Keratinocyte (primary cell): ENCODE data around the gene RPS25. TPM values are rescaled to one million over a fixed set of nuclear protein-coding genes. Genes with fewer than 3 reads are reported as not detected.

ENCODE experiments used
- DNase-seq: peaks from one replicate; pipeline ENCODE4 v3.0.0-alpha.2; 2011; ENCODE audit warnings: low read depth, missing footprints, low spot score
- FAIRE-seq: peaks from 2 replicates; lab custom pipeline; 2011; peaks lifted over from hg19 to GRCh38; lab: Jason Lieb, UNC
- H2AFZ ChIP-seq: 2 replicates; pipeline ENCODE4 v1.6.0; 2012; ENCODE audit warnings: low read length, control low read depth, inconsistent platforms; ENCODE audit not compliant: control insufficient read depth
- H3K27ac ChIP-seq: 2 replicates; pipeline ENCODE4 v1.5.1; 2011; ENCODE audit warnings: low read length; ENCODE audit not compliant: control insufficient read depth, insufficient read depth
- H3K27me3 ChIP-seq: 3 replicates; pipeline ENCODE4 v1.6.0; 2011; ENCODE audit warnings: low read length; ENCODE audit not compliant: control insufficient read depth, insufficient read depth; ENCODE audit errors: extremely low read depth
- H3K36me3 ChIP-seq, 2 experiments: 2 replicates in 1 of 2; 3 replicates in 1 of 2; pipeline ENCODE4 v1.5.1; 2011; ENCODE audit warnings: low read length in 2 of 2, mild to moderate bottlenecking in 1 of 2; ENCODE audit not compliant: control insufficient read depth in 2 of 2, insufficient read depth in 2 of 2; ENCODE audit errors: extremely low read depth in 1 of 2
- H3K4me1 ChIP-seq: 3 replicates; pipeline ENCODE4 v1.5.1; 2011; ENCODE audit warnings: low read length; ENCODE audit not compliant: control insufficient read depth, insufficient read depth; ENCODE audit errors: extremely low read depth
- H3K4me2 ChIP-seq: 3 replicates; pipeline ENCODE4 v1.6.0; 2011; ENCODE audit warnings: low read depth, low read length; ENCODE audit not compliant: control insufficient read depth, insufficient read depth; ENCODE audit errors: extremely low read depth
- H3K4me3 ChIP-seq, 3 experiments: fragments of 200-600 bp in 1 of 3; sonication (generic) in 1 of 3; 2 replicates in 2 of 3; 3 replicates in 1 of 3; pipeline ENCODE4 v1.5.1; 2011 to 2016; ENCODE audit warnings: low read length in 3 of 3, mild to moderate bottlenecking in 3 of 3, control low read depth in 2 of 3, inconsistent platforms in 1 of 3, low read depth in 1 of 3, mixed read lengths in 1 of 3, mixed run types in 1 of 3, moderate library complexity in 1 of 3; ENCODE audit not compliant: control insufficient read depth in 2 of 3, insufficient read depth in 2 of 3; ENCODE audit errors: extremely low read depth in 1 of 3
- H3K79me2 ChIP-seq: 2 replicates; pipeline ENCODE4 v1.6.0; 2012; ENCODE audit warnings: low read length; ENCODE audit not compliant: control insufficient read depth, insufficient read depth
- H3K9ac ChIP-seq: 3 replicates; pipeline ENCODE4 v1.6.0; 2011; ENCODE audit warnings: low read length; ENCODE audit not compliant: control insufficient read depth, insufficient read depth; ENCODE audit errors: extremely low read depth
- H3K9me1 ChIP-seq: 3 replicates; pipeline ENCODE4 v1.6.0; 2011; ENCODE audit warnings: low read length; ENCODE audit not compliant: control insufficient read depth, insufficient read depth; ENCODE audit errors: extremely low read depth
- H3K9me3 ChIP-seq: 2 replicates; pipeline ENCODE4 v1.5.1; 2012; ENCODE audit warnings: low read depth, low read length; ENCODE audit not compliant: control insufficient read depth
- H4K20me1 ChIP-seq: 3 replicates; pipeline ENCODE4 v1.6.0; 2011; ENCODE audit warnings: low read length; ENCODE audit not compliant: control insufficient read depth, insufficient read depth; ENCODE audit errors: extremely low read depth
- EZH2 ChIP-seq: IDR thresholded peaks from one replicate; pipeline ENCODE4 v1.6.1; 2012; ENCODE audit warnings: inconsistent platforms, mild to moderate bottlenecking, low read length, moderate library complexity
- dilution Hi-C: fragments of 300-500 bp; cut with MboI; formaldehyde crosslinking; loops from one replicate; pipeline ENCODE4 v1.7.0; 2020; ENCODE audit warnings: low sequenced_read_pairs; ENCODE audit not compliant: extremely low pct_ligation_motif_present
- polyA plus RNA-seq, 5 experiments: library from polyadenylated mRNA; depleted of rRNA in 3 of 5; stranded (reverse) in 3 of 5; stranded (forward) in 1 of 5; unstranded in 1 of 5; fragments of >200 nt; gene quantifications; 1 replicate in 1 of 5; 2 replicates in 3 of 5; 3 replicates in 1 of 5; pipeline versions ENCODE4 v1.2.1 to v1.2.3, GENCODE V29; 2011 to 2012; ENCODE audit warnings: missing spikeins in 2 of 5, low read depth in 1 of 5, low replicate concordance in 1 of 5
- TF ChIP-seq, protein P1 (sequence below), 3 experiments: IDR thresholded peaks in 1 of 3; conservative IDR thresholded peaks in 1 of 3; optimal IDR thresholded peaks in 1 of 3; 2 replicates in 2 of 3; 3 replicates in 1 of 3; pipeline versions ENCODE3 to v1.5.1; 2011; ENCODE audit warnings: low read length in 3 of 3, mild to moderate bottlenecking in 3 of 3, moderate library complexity in 2 of 3, control low read depth in 1 of 3, inconsistent platforms in 1 of 3; ENCODE audit not compliant: insufficient read depth in 2 of 3; ENCODE audit errors: extremely low read depth in 1 of 3

Gene RPS25
- polyA plus RNA-seq, 1 donor (not counting 4 experiments of a cell fraction or from before 2014, with no cell fraction given), result 978 TPM

DNA sequence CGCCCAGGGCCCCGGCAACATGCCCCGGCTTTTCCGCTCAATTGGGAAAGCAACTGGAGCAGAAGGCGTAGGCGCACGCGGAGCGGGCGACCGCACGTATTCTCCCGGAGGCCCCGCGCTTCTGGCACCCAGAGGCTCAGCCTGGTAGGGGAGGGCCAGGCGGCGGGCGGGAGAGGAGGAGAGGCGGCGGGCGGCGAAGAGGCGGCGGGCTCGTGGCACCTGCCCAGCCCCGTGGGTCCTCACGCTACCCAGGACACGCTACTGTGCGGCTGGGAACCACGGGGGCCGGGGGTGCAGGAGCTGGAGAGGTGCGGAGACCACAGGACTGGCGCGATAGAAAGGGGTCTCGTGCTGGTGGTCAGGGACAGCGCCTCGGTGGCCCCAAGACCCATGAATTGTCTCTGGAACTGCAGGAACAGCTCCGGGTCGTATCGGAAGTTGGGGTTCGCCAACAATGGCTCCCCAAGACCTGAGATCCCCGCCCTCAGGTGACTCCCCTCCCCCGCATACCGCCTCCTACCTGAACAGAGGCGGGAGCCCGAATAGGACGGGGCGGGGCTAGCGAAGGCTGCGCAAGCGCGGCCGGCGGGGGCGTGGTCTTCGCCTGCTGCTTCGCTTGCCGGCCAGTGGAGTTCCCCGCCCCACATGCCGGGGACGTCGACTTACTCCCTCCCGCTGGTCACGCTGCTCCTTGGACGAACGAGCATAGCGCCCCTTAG, 12.3 kb upstream of the RPS25 start, which contains the start of gene SLC37A4:
Gene SLC37A4 (minus strand): TSS at position 549 of the 719 bp plus-strand sequence.
- FAIRE-seq (peak; percentile 85), DNase-seq (peak; percentile 92)
- Histone ChIP-seq H4K20me1 (no peaks in the 10 kb centered on the region), H3K4me3 (peak within 1 kb of the TSS; percentile 54 to 86 (median 84)), H2AFZ (peak within 1 kb of the TSS; percentile 95), H3K79me2 (peaks cover 9% of the 10 kb centered on the region), H3K9me1 (no peaks in the 10 kb centered on the region), H3K4me1 (peaks cover 14% of the 10 kb centered on the region), H3K27ac (peak within 1 kb of the TSS; percentile 78), H3K9ac (peak within 1 kb of the TSS; percentile 86), H3K4me2 (peak within 1 kb of the TSS; percentile 95), H3K9me3 (no peaks in the 10 kb centered on the region), H3K36me3 (peaks cover 13 to 17% of the 10 kb centered on the region in 2 experiments), H3K27me3 (no peaks in the 10 kb centered on the region)
- no peak for TF ChIP-seq EZH2
- TF ChIP-seq, protein P1, sequence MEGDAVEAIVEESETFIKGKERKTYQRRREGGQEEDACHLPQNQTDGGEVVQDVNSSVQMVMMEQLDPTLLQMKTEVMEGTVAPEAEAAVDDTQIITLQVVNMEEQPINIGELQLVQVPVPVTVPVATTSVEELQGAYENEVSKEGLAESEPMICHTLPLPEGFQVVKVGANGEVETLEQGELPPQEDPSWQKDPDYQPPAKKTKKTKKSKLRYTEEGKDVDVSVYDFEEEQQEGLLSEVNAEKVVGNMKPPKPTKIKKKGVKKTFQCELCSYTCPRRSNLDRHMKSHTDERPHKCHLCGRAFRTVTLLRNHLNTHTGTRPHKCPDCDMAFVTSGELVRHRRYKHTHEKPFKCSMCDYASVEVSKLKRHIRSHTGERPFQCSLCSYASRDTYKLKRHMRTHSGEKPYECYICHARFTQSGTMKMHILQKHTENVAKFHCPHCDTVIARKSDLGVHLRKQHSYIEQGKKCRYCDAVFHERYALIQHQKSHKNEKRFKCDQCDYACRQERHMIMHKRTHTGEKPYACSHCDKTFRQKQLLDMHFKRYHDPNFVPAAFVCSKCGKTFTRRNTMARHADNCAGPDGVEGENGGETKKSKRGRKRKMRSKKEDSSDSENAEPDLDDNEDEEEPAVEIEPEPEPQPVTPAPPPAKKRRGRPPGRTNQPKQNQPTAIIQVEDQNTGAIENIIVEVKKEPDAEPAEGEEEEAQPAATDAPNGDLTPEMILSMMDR (optimal IDR thresholded peaks at IDR 0.05 in 1 of 3, IDR thresholded peaks at IDR 0.05 in 1 of 3, conservative IDR thresholded peaks at IDR 0.05 in 1 of 3; ENCODE audit: extremely low read depth in 1 of 3, insufficient read depth in 2 of 3, low read length in 3 of 3), result peak; percentile 91 to 95 (median 92)
- dilution Hi-C loops, result no loop called here

DNA sequence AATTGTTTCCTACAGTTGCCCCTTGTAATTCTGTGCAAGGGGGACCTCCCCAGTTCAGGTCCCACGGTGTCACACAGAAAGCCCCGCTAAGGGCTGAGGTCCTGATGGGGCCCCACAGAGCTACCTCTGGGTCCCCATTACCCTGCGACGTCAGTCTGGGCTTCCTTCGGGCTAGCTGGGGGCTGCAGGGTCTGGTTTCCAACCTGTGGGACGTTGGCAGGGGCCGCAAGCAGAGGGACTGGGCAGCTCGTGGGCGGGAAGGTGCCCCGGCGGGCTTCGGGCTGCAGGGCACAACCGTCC, 11.8 kb upstream of the RPS25 start:
- Histone ChIP-seq H3K27ac (peak overlapping the region; percentile 78), H3K4me1 (peaks cover 14% of the 10 kb centered on the region), H3K36me3 (peaks cover 16 to 22% of the 10 kb centered on the region in 2 experiments), H3K79me2 (peaks cover 9% of the 10 kb centered on the region), H3K9ac (peak overlapping the region; percentile 86), H3K27me3 (no peaks in the 10 kb centered on the region), H2AFZ (peak overlapping the region; percentile 21), H3K9me1 (no peaks in the 10 kb centered on the region), H3K4me2 (peak overlapping the region; percentile 95), H3K4me3 (peak overlapping the region; percentile 54 to 86 (median 84)), H4K20me1 (no peaks in the 10 kb centered on the region), H3K9me3 (no peaks in the 10 kb centered on the region)
- dilution Hi-C loops, result no loop called here
- TF ChIP-seq, protein P1 (optimal IDR thresholded peaks at IDR 0.05 in 1 of 3, IDR thresholded peaks at IDR 0.05 in 1 of 3, conservative IDR thresholded peaks at IDR 0.05 in 1 of 3; ENCODE audit: extremely low read depth in 1 of 3, insufficient read depth in 2 of 3, low read length in 3 of 3), result no peak
- TF ChIP-seq EZH2, result no peak
- DNase-seq (no peak), FAIRE-seq (no peak)
